HG02763 (cell line): Measurements from ENCODE around the gene RASGEF1C.
"Not testable (repeated sequence)": the region's sequence is repeated elsewhere in the genome, so short reads cannot be mapped to it uniquely, and the experiment has no call there.

Source experiments
- ATAC-seq: cut with Tn5 transposase; IDR thresholded peaks from one replicate; pipeline ENCODE4 v1.9.1; 2021; ENCODE audit warnings: mild to moderate bottlenecking, moderate library complexity; ENCODE audit not compliant: unreplicated experiment

RASGEF1C gene

DNA sequence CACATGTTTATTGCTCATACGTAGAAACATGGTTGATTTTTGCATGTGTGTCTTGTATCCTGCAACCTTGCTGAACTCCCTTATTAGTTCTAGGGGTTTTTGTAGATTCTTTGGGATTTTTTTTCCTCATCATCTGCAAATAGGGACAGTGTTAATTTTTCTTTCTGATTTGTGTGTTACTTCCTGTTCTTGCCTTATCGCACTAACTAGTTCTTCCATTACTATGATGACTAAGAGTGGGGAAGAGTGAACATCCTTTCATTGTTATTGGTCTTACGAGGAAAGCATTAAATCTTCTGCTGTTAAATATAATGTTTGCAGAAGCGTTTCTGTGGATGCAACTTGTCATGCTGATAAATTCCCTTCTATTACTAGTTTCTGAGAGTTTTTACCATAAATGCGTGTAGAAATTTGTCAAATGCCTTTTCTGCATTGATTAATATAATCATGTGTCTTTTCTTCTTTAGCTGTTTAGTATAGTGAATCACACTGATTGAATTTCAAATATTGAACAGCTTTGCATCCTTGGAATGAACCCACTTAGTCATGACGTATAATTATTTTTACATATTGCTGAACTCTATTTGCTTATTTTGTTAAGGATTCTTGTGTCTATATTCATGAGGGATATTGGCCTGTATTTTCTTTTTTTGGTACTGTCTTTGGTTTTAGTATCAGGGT is 105.4 kb downstream of the RASGEF1C start:
- no peak for ATAC-seq

DNA sequence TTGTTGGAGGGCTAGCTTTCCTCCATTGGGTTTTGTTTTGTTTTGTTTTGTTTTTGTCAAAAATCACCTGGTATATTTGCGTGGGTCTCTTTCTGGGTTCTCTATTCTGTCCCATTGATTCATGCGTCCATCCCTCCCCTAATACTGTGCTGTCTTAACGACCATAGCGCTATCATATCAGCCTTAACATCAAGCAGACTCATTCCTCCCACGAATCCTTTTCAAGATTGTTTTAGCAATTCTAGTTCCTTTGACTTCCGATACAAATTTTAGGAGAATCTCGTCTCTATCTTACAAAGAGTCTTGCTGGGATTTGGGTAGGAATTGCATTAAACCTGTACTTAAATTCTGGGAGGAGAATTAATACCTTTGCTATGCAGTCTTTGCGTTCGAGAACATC is 106.4 kb downstream of the RASGEF1C start:
- no peak for ATAC-seq

DNA sequence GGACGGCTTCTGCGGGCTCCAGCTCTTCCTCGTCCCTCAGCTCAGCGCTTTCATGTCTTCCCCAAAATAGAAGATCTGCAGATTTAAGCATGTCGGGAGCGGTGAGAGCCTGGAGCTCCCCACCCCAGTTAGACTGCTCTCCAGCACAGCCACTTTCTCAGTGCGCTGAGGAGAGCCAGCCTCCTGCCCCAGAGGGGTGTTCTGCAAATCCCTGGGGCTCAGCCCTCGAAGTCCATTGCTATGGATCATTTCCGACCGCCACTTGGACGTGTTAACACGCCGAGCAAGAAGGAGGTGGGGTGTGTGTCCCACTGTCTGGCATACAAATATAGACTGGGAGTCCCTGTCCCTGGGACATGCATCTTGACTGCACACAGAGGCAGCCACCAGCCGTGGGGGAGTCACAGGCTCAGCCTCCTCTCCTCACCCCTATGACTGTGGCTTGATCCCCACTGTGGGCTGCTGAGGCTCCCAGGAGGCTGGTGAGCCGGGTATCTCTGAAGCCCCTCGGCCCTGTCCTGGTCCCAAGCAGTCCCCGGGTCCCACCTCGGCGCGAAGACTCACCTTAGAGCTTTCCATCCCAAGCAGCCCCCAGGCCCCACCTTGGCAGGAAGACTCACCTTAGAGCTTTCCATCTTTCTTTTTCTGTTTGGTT is 107.4 kb downstream of the RASGEF1C start:
- no peak for ATAC-seq

DNA sequence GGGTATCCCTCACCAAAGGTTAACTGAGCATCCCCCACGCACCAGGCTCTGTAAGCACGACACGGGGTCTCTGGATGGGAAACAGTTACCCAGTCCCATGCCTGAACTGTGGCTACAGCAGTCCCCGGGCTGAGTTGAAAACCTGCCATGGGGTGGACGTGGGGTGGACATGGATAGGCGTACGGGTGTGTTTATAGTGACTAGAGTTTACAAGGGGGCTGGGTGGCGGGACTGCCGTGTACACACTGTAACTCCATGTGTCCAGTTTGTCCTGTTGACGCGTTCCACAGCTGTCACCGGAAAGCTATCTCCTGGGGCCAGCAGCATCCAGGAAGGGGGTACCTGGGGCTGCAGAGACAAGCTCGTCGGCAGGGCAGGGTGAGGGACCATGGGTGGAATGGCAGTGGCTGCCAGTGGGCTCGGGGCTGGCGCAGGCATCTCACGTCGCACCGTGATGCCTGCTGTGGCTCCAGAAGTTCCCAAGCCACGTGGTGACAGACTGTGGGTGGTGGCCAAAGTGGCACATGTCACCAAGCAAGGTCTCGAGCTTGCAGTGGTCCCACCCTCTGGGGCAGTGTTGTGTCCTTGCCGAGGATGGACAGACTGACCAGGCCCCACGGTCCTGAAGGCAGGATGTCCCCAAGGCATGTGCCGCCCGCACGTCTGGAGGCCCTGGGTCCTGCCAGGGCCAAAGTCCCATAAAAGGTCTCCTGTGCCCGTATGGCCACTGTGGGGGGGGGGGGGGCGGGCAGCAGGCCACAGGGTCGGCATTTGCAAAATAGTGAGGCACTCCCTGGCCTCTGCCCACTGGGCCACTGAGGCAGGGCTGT is 108.2 kb downstream of the RASGEF1C start:
- no peak for ATAC-seq

DNA sequence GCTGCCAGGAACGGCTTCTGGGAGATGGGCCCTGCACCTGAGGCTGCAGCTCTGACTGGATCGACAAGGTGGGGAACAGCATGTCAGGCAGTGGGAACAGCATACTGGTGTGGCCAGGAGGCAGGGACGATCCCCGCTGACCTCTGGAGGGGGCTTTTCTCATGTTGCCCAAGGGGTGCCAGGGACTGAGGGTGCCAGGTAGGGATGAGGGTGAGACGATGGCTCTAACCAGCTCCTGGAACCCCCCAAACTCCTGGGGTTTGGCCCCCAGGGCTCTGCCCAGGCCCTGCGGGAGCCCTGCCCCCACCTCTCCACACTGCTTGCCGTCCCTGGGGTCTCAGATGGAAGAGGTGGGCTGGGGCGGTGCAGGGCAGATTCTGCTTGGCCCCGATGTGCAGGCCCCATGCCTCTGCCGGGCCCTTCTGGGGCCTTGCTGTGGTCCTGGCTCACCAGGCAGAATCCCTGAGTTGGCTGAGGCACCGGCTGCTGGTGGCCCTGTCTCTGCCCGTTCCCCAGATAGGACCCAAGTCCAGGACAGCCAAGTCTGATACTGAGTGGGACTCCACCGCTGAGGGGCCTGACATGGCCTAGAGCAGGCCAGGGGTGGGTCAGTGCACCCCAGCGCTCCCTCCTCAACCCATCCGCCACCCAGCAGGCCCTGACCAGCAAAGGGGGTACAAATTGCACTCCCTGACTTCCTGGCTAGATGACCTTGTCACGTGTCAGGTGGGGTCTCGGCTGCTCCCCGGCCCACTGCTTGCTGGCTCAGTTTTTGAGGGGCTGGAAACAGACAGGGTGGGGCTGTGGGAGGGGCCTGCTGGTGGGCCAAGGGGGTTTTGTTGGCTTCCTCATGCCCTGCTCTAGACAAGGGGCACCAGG is 109.0 kb downstream of the RASGEF1C start:
- no peak for ATAC-seq

DNA sequence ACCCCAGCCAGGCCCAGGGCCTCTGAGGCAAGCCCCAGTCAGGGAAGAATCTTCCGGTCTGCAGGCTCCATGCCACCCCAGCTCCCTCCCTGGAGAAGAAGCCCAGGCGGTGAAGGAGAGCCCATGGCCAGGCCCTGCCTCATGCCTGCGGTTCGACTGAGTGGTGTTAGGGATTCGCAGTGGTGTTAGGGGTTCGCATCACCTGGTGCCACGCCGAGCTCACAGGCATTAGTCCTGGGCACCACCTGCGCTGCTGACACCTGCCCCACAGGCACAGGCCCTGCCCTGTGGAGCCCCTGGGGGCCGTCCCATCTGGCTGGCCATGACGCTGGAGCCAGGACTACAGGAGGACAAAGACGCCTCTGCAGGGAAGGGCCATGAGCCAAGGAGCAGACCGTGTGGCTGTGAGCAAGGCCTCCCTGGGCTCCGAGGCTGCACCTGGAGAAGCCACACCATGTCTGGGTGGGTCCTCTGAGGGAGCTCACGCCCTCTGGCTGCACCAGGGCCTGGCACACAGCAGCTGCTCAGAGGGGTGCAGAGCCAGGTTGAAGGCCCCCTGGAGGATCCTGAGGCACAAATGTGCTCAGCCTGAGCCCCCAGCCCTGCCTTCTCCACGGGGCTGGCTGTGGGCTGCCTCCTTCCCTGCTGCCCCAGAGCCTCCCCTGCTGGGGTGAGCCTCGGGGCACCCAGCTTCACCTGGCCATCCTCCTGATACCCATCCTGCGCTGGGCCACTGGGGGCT is 109.8 kb downstream of the RASGEF1C start:
- ATAC-seq, result no peak

DNA sequence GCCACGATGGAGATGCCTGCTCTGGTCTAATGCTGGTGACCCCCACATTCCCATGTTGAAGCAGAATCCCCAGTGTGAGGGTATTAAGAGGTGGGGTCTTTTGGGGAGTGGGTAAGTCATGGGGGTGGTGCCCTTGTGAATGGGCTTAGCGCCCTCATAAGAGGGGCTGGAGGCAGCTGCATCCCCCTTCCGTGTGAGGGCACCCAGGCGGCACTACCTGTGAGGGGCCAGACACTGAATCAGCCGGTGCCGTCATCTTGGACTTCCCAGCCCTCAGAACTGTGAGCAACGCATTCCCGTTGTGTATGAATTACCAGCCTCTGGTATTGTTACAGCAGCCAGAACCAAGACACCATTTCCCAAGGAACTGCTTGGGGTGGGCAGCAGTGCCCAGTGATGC is 110.5 kb downstream of the RASGEF1C start:
- no peak for ATAC-seq

DNA sequence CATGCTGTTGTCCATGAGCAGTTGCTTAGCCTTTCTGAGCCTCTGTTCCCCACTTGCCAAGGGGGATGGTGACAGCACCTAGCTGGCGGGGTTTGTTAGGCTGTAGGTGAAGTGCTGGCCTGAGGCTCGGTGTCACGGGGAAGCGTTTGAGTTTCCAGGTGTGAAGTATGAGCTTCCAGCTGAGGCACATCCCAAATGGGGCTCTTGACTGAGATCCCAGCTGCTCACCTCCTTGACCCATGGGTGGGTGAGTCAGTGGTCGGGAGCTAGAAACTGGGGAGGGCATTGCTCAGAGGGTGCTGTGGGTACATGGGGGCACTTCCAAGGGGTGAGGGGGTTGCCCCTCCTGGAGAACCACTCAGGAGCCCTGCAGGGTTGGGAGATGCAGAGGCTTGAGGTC is 111.1 kb downstream of the RASGEF1C start:
- ATAC-seq, result no peak

DNA sequence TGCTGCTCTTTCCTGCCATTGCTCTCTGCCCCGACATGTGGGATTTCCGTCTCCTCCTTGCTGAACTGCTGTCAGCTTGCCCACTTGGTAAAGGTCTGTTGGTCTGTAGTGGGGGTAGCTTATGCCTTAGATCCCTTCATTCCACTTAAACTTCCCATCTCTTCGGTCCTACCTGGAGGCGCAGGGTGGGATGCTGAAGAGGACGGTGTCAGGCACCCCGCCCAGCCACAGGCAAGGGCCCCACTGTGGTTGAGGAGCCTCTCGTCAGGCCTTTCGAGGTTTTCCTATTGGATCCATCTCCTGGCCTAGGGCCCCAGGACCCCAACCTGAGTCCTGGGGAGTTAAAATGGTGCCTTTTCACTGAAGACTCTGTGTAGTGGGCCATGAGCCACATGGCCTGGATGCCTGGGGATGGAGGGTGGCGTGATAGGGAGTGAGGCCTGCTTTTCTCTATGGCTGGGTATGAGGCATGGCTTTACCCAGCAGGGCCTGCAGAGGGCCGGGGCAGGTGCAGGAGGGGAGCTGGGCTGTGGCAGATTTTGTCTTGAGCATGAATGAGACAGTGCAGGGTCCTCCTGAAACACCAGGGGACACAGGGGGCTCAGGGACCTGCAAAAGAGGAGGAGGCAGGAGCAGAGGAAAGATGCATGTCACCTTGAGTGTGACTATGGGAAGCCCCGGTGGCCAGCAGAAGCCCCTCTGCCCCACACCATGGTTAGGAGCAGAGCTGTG is 111.7 kb downstream of the RASGEF1C start:
- no peak for ATAC-seq

DNA sequence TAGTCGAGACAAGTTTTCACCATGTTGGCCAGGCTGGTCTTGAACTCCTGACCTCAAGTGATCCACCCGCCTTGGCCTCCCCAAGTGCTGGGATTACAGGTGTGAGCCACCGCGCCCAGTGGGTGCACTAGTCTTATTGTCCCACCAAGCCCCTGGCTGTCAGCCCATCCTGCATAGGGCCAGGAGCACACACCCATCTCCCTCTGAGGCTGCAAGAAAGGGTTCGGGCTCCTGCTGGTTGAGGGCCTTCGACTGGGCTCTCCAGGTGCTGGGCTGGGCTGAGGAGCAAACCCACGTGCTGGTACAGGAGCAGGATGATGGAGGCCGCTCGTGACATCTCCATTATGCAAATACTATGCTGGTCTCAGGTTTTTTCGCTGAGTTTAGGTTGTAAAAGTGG is 112.4 kb downstream of the RASGEF1C start:
- no peak for ATAC-seq

DNA sequence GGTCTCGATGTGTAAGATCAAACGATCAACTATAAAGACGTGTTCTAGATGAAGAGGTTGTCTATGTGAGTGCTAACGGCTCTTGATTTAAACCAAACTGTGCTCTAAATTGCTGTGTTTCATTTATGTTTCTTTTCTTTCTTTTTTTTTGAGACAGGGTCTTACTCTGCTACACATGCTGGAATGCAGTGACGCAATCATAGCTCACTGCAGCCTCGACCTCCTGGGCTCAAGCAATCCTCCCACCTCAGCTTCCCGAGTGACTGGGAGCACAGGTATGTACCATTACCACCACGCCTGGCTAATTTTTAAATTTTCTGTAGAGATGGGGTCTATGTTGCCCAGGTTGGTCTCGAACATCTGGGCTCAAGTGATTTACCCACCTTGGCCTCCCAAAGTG is 113.5 kb downstream of the RASGEF1C start:
- ATAC-seq, result no peak

DNA sequence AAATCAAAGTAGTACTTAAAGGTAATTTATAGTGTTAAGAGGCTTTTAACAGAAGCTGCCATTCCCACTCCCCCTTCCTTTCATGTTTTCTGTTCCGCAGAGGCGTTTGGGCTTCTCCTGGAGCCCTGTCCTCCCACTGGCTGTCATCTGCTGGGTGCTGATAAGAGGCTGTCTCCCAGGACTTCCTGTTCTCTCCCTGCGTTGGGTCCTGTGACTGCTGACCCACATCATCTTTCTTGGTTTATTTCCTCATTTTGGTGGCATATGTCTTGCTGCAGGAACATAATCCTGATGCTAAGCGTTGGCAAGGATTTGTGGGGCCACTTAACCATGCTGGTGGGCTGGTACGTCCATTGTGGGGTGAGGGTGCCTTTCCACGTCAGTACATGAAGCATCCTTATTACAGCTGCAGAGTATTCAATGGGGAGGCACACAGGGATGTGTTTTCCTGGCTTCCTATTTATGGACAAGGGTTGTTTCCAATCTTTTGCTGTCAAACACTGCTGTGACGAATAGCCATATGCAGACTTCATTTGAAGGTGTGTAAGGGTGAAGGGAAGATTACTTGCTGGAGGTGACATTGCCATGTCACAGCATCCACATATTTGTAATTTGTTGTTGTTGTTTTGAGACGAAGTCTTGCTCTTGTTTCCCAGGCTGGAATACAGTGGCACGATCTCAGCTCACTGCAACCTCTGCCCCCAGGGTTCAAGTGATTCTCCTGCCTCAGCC is 115.2 kb downstream of the RASGEF1C start:
- no peak for ATAC-seq

DNA sequence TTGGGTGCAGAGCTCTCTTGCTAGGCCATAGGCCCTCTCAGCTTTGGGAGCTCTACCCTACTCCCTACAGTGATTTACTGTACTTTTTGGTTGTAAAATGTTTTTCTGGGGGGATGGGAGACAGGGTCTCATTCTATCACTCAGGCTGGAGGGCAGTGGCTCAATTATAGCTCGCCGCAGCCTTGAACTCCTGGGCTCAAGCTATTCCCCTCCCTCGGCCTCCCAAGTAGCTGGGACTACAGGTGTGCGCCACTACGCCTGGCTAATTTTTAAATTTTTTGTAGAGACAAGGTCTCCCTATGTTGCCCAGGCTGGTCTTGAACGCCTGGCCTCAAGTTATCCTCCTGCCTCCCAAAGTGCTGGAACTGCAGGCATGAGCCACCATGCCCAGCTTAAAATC is 115.8 kb downstream of the RASGEF1C start:
- ATAC-seq, result no peak

DNA sequence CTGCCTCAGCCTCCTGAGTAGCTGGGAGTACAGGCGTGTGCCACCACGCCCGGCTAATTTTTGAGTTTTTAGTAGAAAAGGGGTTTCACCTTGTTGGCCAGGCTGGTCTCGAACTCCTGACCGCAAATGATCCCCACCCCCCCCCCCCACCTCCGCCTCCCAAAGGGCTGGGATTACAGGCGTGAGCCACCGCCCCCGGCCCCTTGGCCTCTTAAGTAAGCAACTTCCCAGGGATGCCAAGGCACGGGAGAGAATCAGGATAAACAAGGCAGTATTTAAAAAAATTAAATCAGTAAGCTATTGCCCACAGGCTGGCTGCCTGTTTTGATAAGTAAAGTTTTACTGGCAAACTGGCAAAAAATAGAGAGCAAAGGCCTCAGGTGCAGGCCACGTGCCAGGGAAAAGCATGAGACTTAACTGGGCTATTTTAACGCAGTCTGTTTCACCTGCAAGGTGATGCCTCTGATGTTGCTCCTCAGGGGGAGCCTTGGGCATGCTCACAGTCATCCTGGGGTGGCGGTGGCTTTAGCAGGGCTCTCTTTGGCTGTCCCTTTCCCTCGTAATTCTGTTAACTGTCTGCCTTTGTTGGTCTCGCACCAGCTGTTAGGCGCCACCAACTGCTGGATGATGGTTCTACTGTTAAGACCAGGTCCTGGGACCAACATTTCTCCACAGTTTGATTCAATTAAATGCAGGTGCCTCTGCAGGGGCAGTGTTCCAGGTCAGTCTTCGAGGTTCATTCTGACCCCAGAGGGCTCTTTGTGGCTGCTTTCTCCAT is 118.1 kb downstream of the RASGEF1C start:
- no peak for ATAC-seq

DNA sequence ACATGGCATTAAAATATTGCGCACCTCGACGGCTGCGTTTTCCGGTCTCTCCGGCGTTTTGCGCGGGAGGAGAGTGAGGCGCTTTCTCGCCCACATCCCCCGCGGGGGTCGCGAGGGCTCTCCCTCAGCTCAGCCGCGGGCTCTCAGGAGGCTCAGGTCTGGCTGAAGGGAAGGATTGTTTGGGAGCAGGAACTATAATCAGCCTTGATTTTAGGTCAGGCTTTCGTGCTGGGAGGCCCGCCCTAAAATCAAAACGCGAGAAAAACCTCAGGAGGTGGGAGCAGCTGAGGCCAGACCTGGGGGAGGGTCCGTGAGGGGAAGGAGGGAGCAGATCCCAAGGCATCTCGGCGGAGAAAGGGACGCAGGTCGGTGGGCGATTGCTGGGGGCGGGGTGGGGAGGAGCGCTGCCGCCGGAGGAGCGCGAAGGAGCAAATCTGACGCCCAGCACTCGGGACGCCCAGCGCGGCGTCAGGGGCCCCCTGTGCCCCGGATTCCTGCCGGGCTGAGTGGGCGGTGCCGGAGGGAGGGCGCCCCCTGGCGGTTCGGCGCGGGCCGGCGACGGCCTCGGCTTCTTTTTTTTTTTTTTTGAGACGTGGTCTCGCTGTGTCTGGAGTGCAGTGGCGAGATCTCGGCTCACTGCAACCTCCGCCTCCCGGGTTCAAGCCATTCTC is 118.8 kb downstream of the RASGEF1C start:
- ATAC-seq, result no peak

DNA sequence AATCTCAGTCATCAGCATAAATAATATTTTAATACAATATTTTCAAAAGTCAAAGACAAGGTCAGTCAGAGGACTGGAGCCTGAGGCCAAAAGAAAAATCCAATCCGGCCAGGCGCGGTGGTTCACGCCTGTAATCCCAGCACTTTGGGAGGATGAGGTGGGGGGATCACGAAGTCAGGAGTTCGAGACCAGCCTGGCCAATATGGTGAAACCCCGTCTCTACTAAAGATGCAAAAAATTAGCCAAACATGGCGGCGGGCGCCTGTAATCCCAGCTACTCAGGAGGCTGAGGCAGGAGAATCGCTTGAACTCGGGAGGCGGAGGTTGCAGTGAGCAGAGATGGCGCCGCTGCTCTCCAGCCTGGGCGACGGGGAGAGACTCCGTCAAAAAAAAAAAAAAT is 119.4 kb downstream of the RASGEF1C start:
- ATAC-seq, result not testable (repeated sequence)

DNA sequence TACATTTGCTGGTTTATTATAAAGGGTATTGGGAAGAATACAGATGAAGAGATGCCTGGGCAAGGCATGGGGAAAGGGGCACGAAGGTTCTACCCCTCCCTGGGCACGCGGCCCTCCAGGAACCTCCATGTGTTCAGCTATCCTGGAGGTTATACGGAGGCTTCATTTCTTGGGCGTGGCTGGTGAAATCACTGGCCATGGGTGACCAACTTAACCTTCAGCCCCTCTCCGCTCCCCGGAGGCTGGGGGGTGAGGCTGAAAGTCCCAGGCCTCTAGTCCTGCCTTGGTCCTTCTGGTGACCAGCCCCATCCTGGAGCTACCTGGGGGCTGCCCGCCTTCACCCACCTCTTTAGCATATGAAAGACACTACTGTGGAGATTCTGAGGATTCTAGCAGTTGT is 120.5 kb downstream of the RASGEF1C start:
- ATAC-seq, result no peak
